H1 (cell line): ENCODE data around the gene TGFB1.

ENCODE experiments used
- CTCF ChIP-seq, 3 experiments: IDR thresholded peaks; 1 replicate in 2 of 3; 2 replicates in 1 of 3; pipeline versions ENCODE4 v1.5.1 to v1.6.1; 2011; ENCODE audit warnings: low read length in 3 of 3, mild to moderate bottlenecking in 3 of 3, inconsistent platforms in 2 of 3, low read depth in 1 of 3, moderate library complexity in 1 of 3; ENCODE audit not compliant: insufficient read depth in 1 of 3; ENCODE audit errors: control extremely low read depth in 1 of 3
- EP300 ChIP-seq, 2 experiments: IDR thresholded peaks; 1 replicate in 1 of 2; 2 replicates in 1 of 2; pipeline ENCODE4 v1.6.1; 2011 to 2012; ENCODE audit warnings: low read depth in 2 of 2, low read length in 2 of 2, mild to moderate bottlenecking in 2 of 2, borderline replicate concordance in 1 of 2, inconsistent platforms in 1 of 2, moderate library complexity in 1 of 2
- MAFK ChIP-seq: IDR thresholded peaks from 2 replicates; pipeline ENCODE4 v1.6.1; 2012; ENCODE audit warnings: low read depth, mild to moderate bottlenecking, improper control_type of control experiment, low read length
- PHF8 ChIP-seq: fragments of 200-600 bp; sonication (generic); conservative IDR thresholded peaks from 2 replicates; pipeline ENCODE4 v1.7.1; 2012; ENCODE audit warnings: low read depth, mild to moderate bottlenecking, inconsistent platforms, low read length, moderate library complexity

- no peak for TF ChIP-seq MAFK
- no peak for TF ChIP-seq PHF8
- TF ChIP-seq CTCF (IDR thresholded peaks at IDR 0.05; ENCODE audit: control extremely low read depth in 1 of 3, insufficient read depth in 1 of 3, low read depth in 1 of 3, low read length in 3 of 3) = no peak
- no peak for TF ChIP-seq EP300 (IDR thresholded peaks at IDR 0.05; ENCODE audit: borderline replicate concordance in 1 of 2, low read depth in 2 of 2, low read length in 2 of 2)
These were observed 17.8 kb upstream of the TGFB1 start for GRCh38 chr19:41371541-41371940.
